ENCODE measurements around the gene TNRC6A.

Gene TNRC6A

GRCh38 chr16:24822542-24822941 lies 93.1 kb downstream of the TNRC6A start:
- no peak overlapping the region for H3K4me3 ChIP-seq (ENCODE audit: low read length, poor library complexity, severe bottlenecking)
- H4K20me1 ChIP-seq (ENCODE audit: insufficient read depth, low read length, poor library complexity, severe bottlenecking), result no peaks in the 10 kb centered on the region
- no peaks in the 10 kb centered on the region for H3K79me2 ChIP-seq (ENCODE audit: insufficient read depth, low read length)
- no peak for TF ChIP-seq CTCF (conservative IDR thresholded peaks at IDR 0.05; ENCODE audit: low read length)
- no peak for TF ChIP-seq EZH2phosphoT487 (IDR thresholded peaks at IDR 0.05; ENCODE audit: borderline replicate concordance)
- H3K9me2 ChIP-seq (replicated peaks; ENCODE audit: low read depth, low read length), result no peaks in the 10 kb centered on the region
- no peak overlapping the region for H3K9ac ChIP-seq (ENCODE audit: low read depth, low read length, poor library complexity, severe bottlenecking)
- no peaks in the 10 kb centered on the region for H3K9me3 ChIP-seq (ENCODE audit: insufficient read depth, low read depth, low read length)
- H3K36me3 ChIP-seq (ENCODE audit: insufficient read depth, low read length), result peaks cover 71% of the 10 kb centered on the region; the same call in 1 of the 2 replicates
- no peaks in the 10 kb centered on the region for H3F3A ChIP-seq (ENCODE audit: low read depth)
- H3K4me1 ChIP-seq (ENCODE audit: insufficient read depth, low read length, poor library complexity, severe bottlenecking), result no peaks in the 10 kb centered on the region
- H3K4me2 ChIP-seq (ENCODE audit: low read depth, low read length, poor library complexity, severe bottlenecking), result no peak overlapping the region
- H3K27me3 ChIP-seq (ENCODE audit: insufficient read depth, low read length, poor library complexity, severe bottlenecking), result no peaks in the 10 kb centered on the region
- no peak overlapping the region for H2AFZ ChIP-seq (ENCODE audit: low read length)

GRCh38 chr16:24822974-24823373 lies 93.5 kb downstream of the TNRC6A start:
- Histone ChIP-seq H3K4me2 (ENCODE audit: low read depth, low read length, poor library complexity, severe bottlenecking) (no peak overlapping the region), H3K36me3 (ENCODE audit: insufficient read depth, low read length) (peaks cover 66% of the 10 kb centered on the region; the same call in 1 of the 2 replicates), H3K9me3 (ENCODE audit: insufficient read depth, low read depth, low read length) (no peaks in the 10 kb centered on the region), H3F3A (ENCODE audit: low read depth) (no peaks in the 10 kb centered on the region), H2AFZ (ENCODE audit: low read length) (no peak overlapping the region), H3K27me3 (ENCODE audit: insufficient read depth, low read length, poor library complexity, severe bottlenecking) (no peaks in the 10 kb centered on the region), H3K4me3 (ENCODE audit: low read length, poor library complexity, severe bottlenecking) (no peak overlapping the region), H3K9ac (ENCODE audit: low read depth, low read length, poor library complexity, severe bottlenecking) (no peak overlapping the region), H4K20me1 (ENCODE audit: insufficient read depth, low read length, poor library complexity, severe bottlenecking) (no peaks in the 10 kb centered on the region), H3K79me2 (ENCODE audit: insufficient read depth, low read length) (no peaks in the 10 kb centered on the region), H3K4me1 (ENCODE audit: insufficient read depth, low read length, poor library complexity, severe bottlenecking) (no peaks in the 10 kb centered on the region), H3K9me2 (replicated peaks; ENCODE audit: low read depth, low read length) (no peaks in the 10 kb centered on the region)
- TF ChIP-seq CTCF (conservative IDR thresholded peaks at IDR 0.05; ENCODE audit: low read length), result no peak
- TF ChIP-seq EZH2phosphoT487 (IDR thresholded peaks at IDR 0.05; ENCODE audit: borderline replicate concordance), result no peak

- no peak overlapping the region for H3K4me3 ChIP-seq (ENCODE audit: low read length, poor library complexity, severe bottlenecking)
- H4K20me1 ChIP-seq (ENCODE audit: insufficient read depth, low read length, poor library complexity, severe bottlenecking), result no peaks in the 10 kb centered on the region
- no peak for TF ChIP-seq EZH2phosphoT487 (IDR thresholded peaks at IDR 0.05; ENCODE audit: borderline replicate concordance)
- TF ChIP-seq CTCF (conservative IDR thresholded peaks at IDR 0.05; ENCODE audit: low read length), result no peak
- no peaks in the 10 kb centered on the region for H3K9me3 ChIP-seq (ENCODE audit: insufficient read depth, low read depth, low read length)
- H3K9me2 ChIP-seq (replicated peaks; ENCODE audit: low read depth, low read length), result no peaks in the 10 kb centered on the region
- H2AFZ ChIP-seq (ENCODE audit: low read length), result no peak overlapping the region
- H3K4me2 ChIP-seq (ENCODE audit: low read depth, low read length, poor library complexity, severe bottlenecking), result no peak overlapping the region
- H3K79me2 ChIP-seq (ENCODE audit: insufficient read depth, low read length), result no peaks in the 10 kb centered on the region
- no peaks in the 10 kb centered on the region for H3K27me3 ChIP-seq (ENCODE audit: insufficient read depth, low read length, poor library complexity, severe bottlenecking)
- no peaks in the 10 kb centered on the region for H3F3A ChIP-seq (ENCODE audit: low read depth)
- no peaks in the 10 kb centered on the region for H3K4me1 ChIP-seq (ENCODE audit: insufficient read depth, low read length, poor library complexity, severe bottlenecking)
- peaks cover 39% of the 10 kb centered on the region; the same call in 1 of the 2 replicates for H3K36me3 ChIP-seq (ENCODE audit: insufficient read depth, low read length)
- H3K9ac ChIP-seq (ENCODE audit: low read depth, low read length, poor library complexity, severe bottlenecking), result no peak overlapping the region
Observed at GRCh38 chr16:24825696-24826095, 96.2 kb downstream of the TNRC6A start.
